Measurements from ENCODE around the gene FAN1. TPM values are rescaled to one million over a fixed set of nuclear protein-coding genes. Genes with fewer than 3 reads are reported as not detected.

FAN1 gene
- polyA plus RNA-seq, 3 donors = 0.38 to 7.9 (median 0.95) TPM

GRCh38 chr15:30941520-30941919, 37.8 kb downstream of the FAN1 start:
- Mint-ChIP-seq H3K9me3 (peaks cover 0 to 2% (median 0%) of the 10 kb centered on the region in 7 donors), H3K27me3 (ENCODE audit: low read depth in 3 of 3) (peaks cover 0 to 2% (median 2%) of the 10 kb centered on the region in 3 donors), H3K4me1 (no peaks in the 10 kb centered on the region), H3K36me3 (peaks cover 90 to 95% of the 10 kb centered on the region in 2 donors), H3K4me3 (no peak overlapping the region), H3K27ac (peak overlapping the region in 2 of 7 donors; percentile 44 to 60)
- Histone ChIP-seq H3K27me3 (ENCODE audit: control insufficient read depth in 2 of 2, insufficient read depth in 2 of 2, low read length in 2 of 2) (no peaks in the 10 kb centered on the region), H4K20me1 (ENCODE audit: insufficient read depth, low read length) (peaks cover 73% of the 10 kb centered on the region), H3K4me1 (ENCODE audit: control insufficient read depth in 1 of 2, insufficient read depth in 2 of 2, low read length in 2 of 2) (no peaks in the 10 kb centered on the region), H3K4me2 (replicated peaks; ENCODE audit: extremely low read depth, low read length, poor library complexity, severe bottlenecking) (no peak overlapping the region), H3K27ac (ENCODE audit: low read depth in 1 of 2, low read length in 2 of 2) (no peak overlapping the region), H3K36me3 (replicated peaks in 1 of 2; ENCODE audit: control insufficient read depth in 1 of 2, insufficient read depth in 2 of 2, low read length in 2 of 2) (peaks cover 87 to 100% of the 10 kb centered on the region in 2 donors), H3K79me2 (ENCODE audit: insufficient read depth, low read length) (no peaks in the 10 kb centered on the region), H3K4me3 (replicated peaks in 1 of 3; ENCODE audit: low read depth in 2 of 3, low read length in 3 of 3) (no peak overlapping the region), H2AFZ (ENCODE audit: insufficient read depth, low read depth, low read length, poor library complexity, severe bottlenecking) (no peak overlapping the region), H3K9ac (ENCODE audit: insufficient read depth, low read length, poor library complexity, severe bottlenecking) (no peak overlapping the region), H3K9me3 (replicated peaks in 1 of 2; ENCODE audit: control insufficient read depth in 1 of 2, insufficient read depth in 1 of 2, low read length in 2 of 2) (no peaks in the 10 kb centered on the region)
- intact Hi-C loops (cut with micrococcal nuclease) = no loop called here
- 92% methylated on average over 12 of the region's 15 CpGs for WGBS (ENCODE audit: insufficient coverage)
- no peak for DNase-seq
- TF ChIP-seq CTCF (IDR thresholded peaks at IDR 0.05) = no peak

- Histone ChIP-seq H3K4me3 (replicated peaks in 1 of 3; ENCODE audit: low read depth in 2 of 3, low read length in 3 of 3) (no peak overlapping the region), H3K27me3 (ENCODE audit: control insufficient read depth in 2 of 2, insufficient read depth in 2 of 2, low read length in 2 of 2) (no peaks in the 10 kb centered on the region), H3K9ac (ENCODE audit: insufficient read depth, low read length, poor library complexity, severe bottlenecking) (no peak overlapping the region), H3K4me1 (ENCODE audit: control insufficient read depth in 1 of 2, insufficient read depth in 2 of 2, low read length in 2 of 2) (no peaks in the 10 kb centered on the region), H2AFZ (ENCODE audit: insufficient read depth, low read depth, low read length, poor library complexity, severe bottlenecking) (no peak overlapping the region), H3K9me3 (replicated peaks in 1 of 2; ENCODE audit: control insufficient read depth in 1 of 2, insufficient read depth in 1 of 2, low read length in 2 of 2) (no peaks in the 10 kb centered on the region), H3K27ac (ENCODE audit: low read depth in 1 of 2, low read length in 2 of 2) (no peak overlapping the region), H4K20me1 (ENCODE audit: insufficient read depth, low read length) (peaks cover 76% of the 10 kb centered on the region), H3K36me3 (replicated peaks in 1 of 2; ENCODE audit: control insufficient read depth in 1 of 2, insufficient read depth in 2 of 2, low read length in 2 of 2) (peaks cover 97 to 100% of the 10 kb centered on the region in 2 donors), H3K4me2 (replicated peaks; ENCODE audit: extremely low read depth, low read length, poor library complexity, severe bottlenecking) (no peak overlapping the region), H3K79me2 (ENCODE audit: insufficient read depth, low read length) (no peaks in the 10 kb centered on the region)
- H3K4me3 Mint-ChIP-seq = no peak overlapping the region
- H3K4me1 Mint-ChIP-seq = no peaks in the 10 kb centered on the region
- no peaks in the 10 kb centered on the region for H3K9me3 Mint-ChIP-seq
- intact Hi-C loops (cut with micrococcal nuclease) = no loop called here
- no peak for DNase-seq
- H3K27ac Mint-ChIP-seq = peak overlapping the region in 1 of 7 donors; percentile 84
- H3K36me3 Mint-ChIP-seq = peaks cover 93 to 99% of the 10 kb centered on the region in 2 donors
- TF ChIP-seq CTCF (IDR thresholded peaks at IDR 0.05) = no peak
- H3K27me3 Mint-ChIP-seq (ENCODE audit: low read depth in 3 of 3) = peaks cover 0 to 2% (median 2%) of the 10 kb centered on the region in 3 donors
- WGBS (ENCODE audit: insufficient coverage) = 86% methylated on average over 5 of the region's 8 CpGs
These were observed 40.1 kb downstream of the FAN1 start for GRCh38 chr15:30943654-30944335.

All from CD14-positive monocyte (primary cell).